ENCODE results near the gene KLF8. TPM values are rescaled to one million over a fixed set of nuclear protein-coding genes. Genes with fewer than 3 reads are reported as not detected.
"Not testable (repeated sequence)": the region's sequence is repeated elsewhere in the genome, so short reads cannot be mapped to it uniquely, and the experiment has no call there.

Gene KLF8
- 7.3 and 7.7 TPM in 2 replicates for total RNA-seq (2021)
- long read RNA-seq, transcript KLF8-204 (6 exons, 1,543 nt) = major isoform, 6 of 22 reads
- long read RNA-seq, partial matches to known transcripts = 8 of 22 reads
- long read RNA-seq, other reads (novel, unspliced or antisense) = 8 of 22 reads

DNA sequence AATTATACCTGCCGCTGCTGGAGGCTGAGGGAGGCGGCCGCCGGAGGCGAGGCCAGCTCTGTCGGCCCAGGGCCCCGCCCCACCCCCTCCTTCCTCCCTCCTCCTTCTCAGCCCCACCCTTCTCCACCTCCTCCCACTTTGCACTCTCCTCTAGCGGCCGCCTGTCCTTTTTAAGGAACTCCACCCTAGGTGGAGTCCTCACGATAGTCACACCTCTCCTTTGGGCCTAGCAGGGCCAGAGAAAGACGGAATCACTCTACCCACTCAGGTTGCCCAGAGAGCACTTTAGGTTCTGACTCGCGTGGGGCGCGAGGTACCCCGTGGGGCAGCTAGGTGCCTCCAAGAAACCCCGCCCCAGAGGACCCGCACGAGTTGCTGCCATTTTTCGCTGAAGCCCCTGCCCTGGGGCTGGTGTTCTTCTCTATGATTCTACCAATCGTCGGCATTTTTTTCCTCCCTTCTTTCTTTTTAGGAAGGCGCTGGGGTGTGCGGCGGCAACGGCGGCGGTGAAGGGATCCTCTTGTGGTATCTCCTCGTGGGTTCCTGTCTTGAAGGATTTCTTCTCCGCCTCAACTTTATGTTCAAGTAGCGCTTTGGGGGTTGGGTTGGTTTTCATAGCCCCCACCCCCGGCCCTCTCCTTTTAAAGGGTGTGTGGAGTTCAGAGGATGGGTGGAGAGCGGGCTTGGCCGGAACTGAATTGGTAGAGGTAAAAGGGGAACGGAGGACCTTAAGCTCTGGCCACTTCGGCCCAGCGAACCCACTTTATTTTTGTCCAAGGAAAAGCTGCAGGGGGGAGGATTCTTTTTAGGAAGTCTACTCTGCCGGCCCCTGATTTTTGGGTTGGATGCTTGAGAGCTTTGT, at the start of gene KLF8:
KLF8 (plus strand) TSS at position 136 of the 862 bp plus-strand sequence. CDS start 979 bp downstream, outside the sequence.
- no peak within 1 kb of the TSS for H2AK5ac ChIP-seq (ENCODE audit: insufficient read length, low read length)
- DNase-seq = peak; percentile 77
- H3K4me1 ChIP-seq (ENCODE audit: insufficient read depth, low read length) = peaks cover 2% of the 10 kb centered on the region; the same call in 1 of the 2 replicates
- no peak within 1 kb of the TSS for H3K27ac ChIP-seq (ENCODE audit: insufficient read length, low read depth, low read length)
- H3K4me2 ChIP-seq (ENCODE audit: insufficient read depth, insufficient read length, low read length) = peak within 1 kb of the TSS; percentile 86
- H4K91ac ChIP-seq (ENCODE audit: insufficient read length, low read depth, low read length) = no peak within 1 kb of the TSS
- no peak within 1 kb of the TSS for H2BK12ac ChIP-seq (ENCODE audit: insufficient read length, low read depth, low read length)
- no peak within 1 kb of the TSS for H3K56ac ChIP-seq (ENCODE audit: insufficient read length, low read depth, low read length)
- peaks cover 17 to 18% of the 10 kb centered on the region in 2 experiments for H3K4me1 Mint-ChIP-seq
- H3T11ph ChIP-seq (ENCODE audit: low read length) = no peak within 1 kb of the TSS
- peaks cover 14% of the 10 kb centered on the region for H3K23me2 ChIP-seq (ENCODE audit: insufficient read length, low read depth, low read length, poor library complexity, severe bottlenecking)
- H2BK15ac ChIP-seq (ENCODE audit: low read depth, low read length) = no peak within 1 kb of the TSS
- H3K9me3 ChIP-seq (ENCODE audit: control insufficient read depth, low read depth, low read length) = peaks cover 24% of the 10 kb centered on the region
- H3K14ac ChIP-seq (ENCODE audit: insufficient read depth, low read length) = no peak within 1 kb of the TSS
- no peak within 1 kb of the TSS for H2BK5ac ChIP-seq (ENCODE audit: insufficient read length, low read length)
- peak within 1 kb of the TSS; percentile 76 to 84 for H3K4me3 Mint-ChIP-seq
- peak within 1 kb of the TSS; percentile 38 to 98 (median 39); a peak in 5 of 7 replicates for H3K27ac Mint-ChIP-seq
- H3K18ac ChIP-seq (ENCODE audit: insufficient read length, low read depth, low read length) = no peak within 1 kb of the TSS
- H2BK20ac ChIP-seq (ENCODE audit: low read depth, low read length, poor library complexity, severe bottlenecking) = no peak within 1 kb of the TSS
- no peak within 1 kb of the TSS for H2AFZ ChIP-seq (ENCODE audit: low read length)
- TF ChIP-seq, protein P1, sequence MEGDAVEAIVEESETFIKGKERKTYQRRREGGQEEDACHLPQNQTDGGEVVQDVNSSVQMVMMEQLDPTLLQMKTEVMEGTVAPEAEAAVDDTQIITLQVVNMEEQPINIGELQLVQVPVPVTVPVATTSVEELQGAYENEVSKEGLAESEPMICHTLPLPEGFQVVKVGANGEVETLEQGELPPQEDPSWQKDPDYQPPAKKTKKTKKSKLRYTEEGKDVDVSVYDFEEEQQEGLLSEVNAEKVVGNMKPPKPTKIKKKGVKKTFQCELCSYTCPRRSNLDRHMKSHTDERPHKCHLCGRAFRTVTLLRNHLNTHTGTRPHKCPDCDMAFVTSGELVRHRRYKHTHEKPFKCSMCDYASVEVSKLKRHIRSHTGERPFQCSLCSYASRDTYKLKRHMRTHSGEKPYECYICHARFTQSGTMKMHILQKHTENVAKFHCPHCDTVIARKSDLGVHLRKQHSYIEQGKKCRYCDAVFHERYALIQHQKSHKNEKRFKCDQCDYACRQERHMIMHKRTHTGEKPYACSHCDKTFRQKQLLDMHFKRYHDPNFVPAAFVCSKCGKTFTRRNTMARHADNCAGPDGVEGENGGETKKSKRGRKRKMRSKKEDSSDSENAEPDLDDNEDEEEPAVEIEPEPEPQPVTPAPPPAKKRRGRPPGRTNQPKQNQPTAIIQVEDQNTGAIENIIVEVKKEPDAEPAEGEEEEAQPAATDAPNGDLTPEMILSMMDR (conservative IDR thresholded peaks at IDR 0.05) = no peak
- no peaks in the 10 kb centered on the region for H3K79me1 ChIP-seq (ENCODE audit: insufficient read depth, low read depth, low read length, poor library complexity, severe bottlenecking)
- no CpG with 5 or more reads among the region's 38 CpGs for WGBS (ENCODE audit: extremely low coverage, insufficient read length, low lambda C conversion rate)
- peaks cover 56 to 75% of the 10 kb centered on the region in 2 experiments for H3K9me3 Mint-ChIP-seq
- peak within 1 kb of the TSS; percentile 44 for H3K9ac ChIP-seq (ENCODE audit: extremely low read depth, insufficient read length, low read length)
- no peaks in the 10 kb centered on the region; the same call in 1 of the 2 replicates for H3K27me3 ChIP-seq (ENCODE audit: insufficient read depth, low read length)
- H3K79me2 ChIP-seq (ENCODE audit: insufficient read depth, low read length) = no peaks in the 10 kb centered on the region
- no peak within 1 kb of the TSS for H4K5ac ChIP-seq (ENCODE audit: insufficient read length, low read depth, low read length)
- no peaks in the 10 kb centered on the region for H4K20me1 ChIP-seq (ENCODE audit: control insufficient read depth, insufficient read depth, insufficient read length)
- H3K36me3 Mint-ChIP-seq (ENCODE audit: insufficient read depth in 1 of 3, low read depth in 3 of 3) = peaks cover 3 to 4% (median 3%) of the 10 kb centered on the region in 3 experiments; a peak in 6 of 7 replicates
- H2BK120ac ChIP-seq (ENCODE audit: low read depth, low read length, poor library complexity, severe bottlenecking) = peak within 1 kb of the TSS; percentile 44
- no peak within 1 kb of the TSS for H3K4ac ChIP-seq (ENCODE audit: low read depth, low read length)
- no peak within 1 kb of the TSS for H4K8ac ChIP-seq (replicated peaks; ENCODE audit: insufficient read length, low read depth, low read length)
- no peaks in the 10 kb centered on the region for H3K27me3 Mint-ChIP-seq (ENCODE audit: low read depth)
- no peak within 1 kb of the TSS for H3K23ac ChIP-seq (ENCODE audit: insufficient read length, low read depth, low read length)

DNA sequence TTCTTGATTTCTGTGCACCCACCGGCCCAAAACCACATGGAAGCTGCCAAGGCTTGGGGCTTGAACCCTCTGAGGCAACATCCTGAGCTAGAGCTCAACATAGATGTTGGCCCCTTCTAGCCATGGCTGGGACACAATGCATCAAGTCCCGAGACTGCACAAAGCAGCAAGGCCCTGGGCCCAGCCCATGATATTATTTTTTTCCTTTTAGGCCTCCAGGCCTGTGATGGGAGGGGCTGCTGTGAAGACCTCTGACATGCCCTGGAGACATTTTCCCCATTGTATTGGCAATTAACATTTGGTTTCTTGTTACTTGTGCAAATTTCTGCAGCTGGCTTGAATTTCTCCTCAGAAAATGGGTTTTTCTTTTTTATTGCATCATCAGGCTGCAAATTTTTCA, 25.2 kb upstream of the KLF8 start:
- H3K27ac Mint-ChIP-seq; H3K23ac ChIP-seq (ENCODE audit: insufficient read length, low read depth, low read length); H4K91ac ChIP-seq (ENCODE audit: insufficient read length, low read depth, low read length); H3K23me2 ChIP-seq (ENCODE audit: insufficient read length, low read depth, low read length, poor library complexity, severe bottlenecking); H3K9ac ChIP-seq (ENCODE audit: extremely low read depth, insufficient read length, low read length); H3K27me3 Mint-ChIP-seq (ENCODE audit: low read depth); H3K4me3 Mint-ChIP-seq; H3K14ac ChIP-seq (ENCODE audit: insufficient read depth, low read length); H4K5ac ChIP-seq (ENCODE audit: insufficient read length, low read depth, low read length); H2BK120ac ChIP-seq (ENCODE audit: low read depth, low read length, poor library complexity, severe bottlenecking); H2BK20ac ChIP-seq (ENCODE audit: low read depth, low read length, poor library complexity, severe bottlenecking); H3T11ph ChIP-seq (ENCODE audit: low read length); H3K4me1 Mint-ChIP-seq; H3K4ac ChIP-seq (ENCODE audit: low read depth, low read length); H3K4me1 ChIP-seq (ENCODE audit: insufficient read depth, low read length); H2AK5ac ChIP-seq (ENCODE audit: insufficient read length, low read length); H4K8ac ChIP-seq (replicated peaks; ENCODE audit: insufficient read length, low read depth, low read length); H3K27me3 ChIP-seq (ENCODE audit: insufficient read depth, low read length); DNase-seq; H2BK5ac ChIP-seq (ENCODE audit: insufficient read length, low read length); H3K56ac ChIP-seq (ENCODE audit: insufficient read length, low read depth, low read length); H2BK15ac ChIP-seq (ENCODE audit: low read depth, low read length); H3K79me2 ChIP-seq (ENCODE audit: insufficient read depth, low read length); H2AFZ ChIP-seq (ENCODE audit: low read length); H3K79me1 ChIP-seq (ENCODE audit: insufficient read depth, low read depth, low read length, poor library complexity, severe bottlenecking); H4K20me1 ChIP-seq (ENCODE audit: control insufficient read depth, insufficient read depth, insufficient read length); H3K27ac ChIP-seq (ENCODE audit: insufficient read length, low read depth, low read length); H3K18ac ChIP-seq (ENCODE audit: insufficient read length, low read depth, low read length); H3K4me2 ChIP-seq (ENCODE audit: insufficient read depth, insufficient read length, low read length); H2BK12ac ChIP-seq (ENCODE audit: insufficient read length, low read depth, low read length): not testable (repeated sequence)
- Mint-ChIP-seq H3K9me3 (peaks cover 89 to 96% of the 10 kb centered on the region in 2 experiments), H3K36me3 (ENCODE audit: insufficient read depth in 1 of 3, low read depth in 3 of 3) (peaks cover 3 to 13% (median 8%) of the 10 kb centered on the region in 3 experiments; a peak in 5 of 7 replicates)
- H3K9me3 ChIP-seq (ENCODE audit: control insufficient read depth, low read depth, low read length) = peaks cover 14% of the 10 kb centered on the region
- no CpG with 5 or more reads among the region's 2 CpGs for WGBS (ENCODE audit: extremely low coverage, insufficient read length, low lambda C conversion rate)

All from H9 (cell line).